ENCODE measurements around the gene ANKLE2.
"Not testable (repeated sequence)": the region's sequence is repeated elsewhere in the genome, so short reads cannot be mapped to it uniquely, and the experiment has no call there.

The ANKLE2 gene

GRCh38 chr12:132717531-132718387, 43.9 kb downstream of the ANKLE2 start:
- DNase-seq, result no peak

DNA sequence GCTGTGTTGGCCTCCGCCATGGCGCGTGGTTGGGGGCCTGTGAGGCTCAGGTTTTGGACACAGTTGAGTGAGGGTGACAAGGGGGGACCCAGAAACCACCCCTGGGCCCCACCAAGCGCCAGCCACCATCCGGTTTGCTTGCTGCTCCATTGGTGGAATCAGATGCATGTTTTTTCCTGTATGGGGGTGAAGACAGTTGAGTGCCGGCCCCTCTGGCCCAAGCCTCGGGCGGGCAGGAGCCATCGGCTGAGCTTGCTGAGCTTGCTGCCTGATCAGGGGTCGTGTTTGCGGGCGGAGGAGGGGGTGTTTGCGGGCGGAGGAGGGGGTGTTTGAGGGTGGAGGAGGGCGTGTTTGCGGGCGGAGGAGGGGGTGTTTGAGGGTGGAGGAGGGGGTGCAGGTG, 44.6 kb downstream of the ANKLE2 start:
- no peak for DNase-seq

- no peak for DNase-seq
These were observed 45.3 kb downstream of the ANKLE2 start for GRCh38 chr12:132716356-132716755.

GRCh38 chr12:132715874-132716273, 45.8 kb downstream of the ANKLE2 start:
- no peak for DNase-seq

DNA sequence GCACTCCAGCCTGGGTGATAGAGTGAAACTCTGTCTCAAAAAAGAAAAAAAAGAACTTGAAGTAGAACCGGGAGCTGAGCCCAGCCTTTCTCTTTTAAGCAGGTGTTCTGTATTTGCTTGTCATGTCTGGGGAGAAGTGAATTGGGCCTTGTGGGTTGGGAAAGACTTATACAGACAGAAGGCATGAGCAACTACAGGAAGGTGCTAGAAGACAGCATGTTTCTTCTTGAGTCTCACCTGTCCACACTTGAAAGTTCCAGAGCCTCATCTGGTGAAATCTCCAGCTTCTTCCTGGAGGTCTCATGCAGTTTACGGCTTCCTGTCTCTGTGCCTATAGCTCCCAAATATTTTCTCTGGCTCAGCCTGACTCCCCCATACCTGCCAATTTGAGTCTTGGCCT, 48.5 kb downstream of the ANKLE2 start:
- no peak for DNase-seq

- DNase-seq, result no peak
These were observed 50.4 kb downstream of the ANKLE2 start for GRCh38 chr12:132711080-132711843.

DNA sequence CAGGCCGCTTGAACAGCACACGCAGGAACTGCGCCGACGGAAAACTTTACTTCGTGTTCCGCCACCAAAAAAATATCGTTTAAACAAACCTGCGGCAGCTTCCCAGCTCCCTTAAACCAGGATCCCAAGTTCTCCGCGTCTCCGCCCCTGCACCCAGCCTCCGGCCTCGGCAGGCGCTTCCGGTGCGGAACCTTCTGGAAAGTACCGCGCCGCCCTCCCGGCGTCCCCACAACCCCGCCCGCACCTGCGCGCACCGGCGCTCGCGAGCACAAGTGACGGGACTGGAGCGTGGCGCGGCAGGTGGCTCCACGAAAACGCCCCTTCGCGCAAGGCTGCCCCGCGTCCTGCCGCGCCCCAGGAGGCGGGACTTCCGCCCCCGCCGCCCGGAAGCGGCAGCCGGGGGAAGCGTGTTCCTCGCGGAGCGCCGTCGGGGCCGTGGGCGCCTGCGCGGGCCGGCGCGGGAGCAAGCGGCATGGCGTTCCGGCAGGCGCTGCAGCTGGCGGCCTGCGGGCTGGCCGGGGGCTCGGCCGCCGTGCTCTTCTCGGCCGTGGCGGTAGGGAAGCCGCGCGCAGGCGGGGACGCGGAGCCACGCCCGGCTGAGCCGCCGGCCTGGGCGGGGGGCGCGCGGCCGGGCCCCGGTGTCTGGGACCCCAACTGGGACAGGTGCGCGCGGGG, 51.1 kb downstream of the ANKLE2 start, which contains the start of gene PGAM5:
Gene PGAM5, plus strand, starts transcription at position 438 of the 675 bp plus-strand sequence. Its CDS starts 35 bp downstream, at position 473.
- DNase-seq, result peak; percentile 84

GRCh38 chr12:132710043-132710404, 51.6 kb downstream of the ANKLE2 start:
- no peak for DNase-seq

DNA sequence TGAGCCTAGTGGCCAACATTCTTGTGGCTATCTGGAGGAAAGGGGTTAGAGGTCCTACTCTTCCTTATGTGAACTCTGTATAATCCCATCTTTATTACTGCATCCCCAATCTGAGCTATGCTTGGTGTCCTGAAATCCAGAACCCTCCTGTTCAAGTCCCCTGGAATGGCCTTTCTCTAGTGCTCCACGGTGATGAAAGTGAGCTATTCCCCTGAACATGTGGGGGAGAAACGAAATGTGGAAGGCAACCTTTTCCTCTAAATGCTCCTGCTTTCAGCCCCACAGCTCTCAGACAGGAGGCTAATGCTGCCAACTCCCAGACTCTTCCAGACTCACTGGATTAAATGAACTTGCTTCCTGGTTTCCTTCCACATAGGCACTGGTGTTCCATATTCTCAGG, 53.5 kb downstream of the ANKLE2 start:
- no peak for DNase-seq

DNA sequence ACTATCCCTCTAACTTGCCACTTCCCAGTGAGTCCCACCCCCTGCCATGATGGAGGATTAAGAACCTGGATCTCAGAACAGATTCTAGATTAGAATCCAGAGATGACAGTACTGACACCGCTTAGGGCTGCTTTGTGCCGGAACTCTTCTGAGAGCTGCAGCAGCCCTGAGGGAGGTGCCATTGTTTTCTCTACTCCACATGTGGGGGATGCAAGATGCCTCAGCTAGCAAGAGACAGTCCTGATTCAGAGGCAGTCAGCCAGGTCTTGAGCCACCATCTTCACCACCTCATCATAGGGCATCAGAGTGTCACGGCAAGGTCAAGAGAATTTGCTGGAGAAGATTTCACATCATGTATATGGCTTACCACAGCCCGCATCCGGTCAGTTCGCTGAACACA, 54.4 kb downstream of the ANKLE2 start:
- no peak for DNase-seq

DNA sequence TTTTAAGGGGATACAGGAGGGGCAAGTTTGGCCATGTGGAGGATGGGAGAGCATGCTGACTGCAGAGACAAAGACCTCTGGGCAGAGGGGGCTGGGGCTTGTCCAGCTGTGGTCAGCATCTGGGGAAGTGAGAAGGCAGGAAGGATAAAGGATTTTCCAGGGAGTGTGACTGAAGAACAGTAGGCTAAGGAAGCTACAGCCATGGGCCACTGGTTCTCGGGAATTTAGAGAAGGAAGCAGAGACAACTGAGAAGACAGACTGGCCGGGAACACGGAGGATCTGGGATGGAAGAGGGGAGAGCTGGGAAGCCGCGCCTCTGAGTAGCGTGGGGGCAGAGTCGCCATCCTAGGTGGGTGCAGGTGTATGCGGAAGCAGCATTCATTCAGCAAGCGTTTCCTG, 58.0 kb downstream of the ANKLE2 start:
- DNase-seq, result no peak

GRCh38 chr12:132702640-132703039, 59.0 kb downstream of the ANKLE2 start:
- DNase-seq, result no peak

- no peak for DNase-seq
These were observed 61.3 kb downstream of the ANKLE2 start for GRCh38 chr12:132700212-132700822.

- no peak for DNase-seq
These were observed 63.3 kb downstream of the ANKLE2 start for GRCh38 chr12:132698341-132698740.

DNA sequence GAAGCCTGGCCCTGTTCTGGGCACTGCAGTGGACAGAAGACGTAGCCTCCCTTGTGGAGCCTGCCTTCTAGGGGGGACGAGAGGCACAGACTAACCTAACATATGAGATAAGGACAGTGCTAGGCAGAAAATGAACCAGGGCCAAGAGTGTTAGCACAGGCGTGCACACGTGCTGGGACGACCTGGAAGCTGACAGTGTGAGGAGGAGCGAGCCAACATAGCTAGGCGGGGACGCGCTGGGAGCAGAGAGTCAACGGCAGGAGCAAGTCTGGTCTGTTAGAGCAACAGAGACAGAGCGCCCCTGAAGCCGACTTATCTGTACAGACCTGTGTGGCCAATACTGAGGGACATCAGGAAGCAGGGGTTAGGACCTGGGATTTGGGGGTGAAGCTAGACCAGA, 66.2 kb downstream of the ANKLE2 start:
- no peak for DNase-seq

DNA sequence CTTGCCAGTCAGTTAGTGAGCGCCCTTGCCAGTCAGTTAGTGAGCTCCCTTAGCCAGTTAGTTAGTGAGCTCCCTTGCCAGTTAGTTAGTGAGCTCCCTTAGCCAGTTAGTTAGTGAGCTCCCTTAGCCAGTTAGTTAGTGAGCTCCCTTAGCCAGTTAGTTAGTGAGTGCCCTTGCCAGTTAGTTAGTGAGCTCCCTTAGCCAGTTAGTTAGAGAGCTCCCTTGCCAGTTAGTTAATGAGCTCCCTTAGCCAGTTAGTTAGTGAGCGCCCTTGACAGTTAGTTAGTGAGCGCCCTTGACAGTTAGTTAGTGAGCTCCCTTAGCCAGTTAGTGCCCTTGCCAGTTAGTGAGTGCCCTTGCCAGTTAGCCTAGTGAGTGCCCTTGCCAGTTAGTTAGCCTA, 66.7 kb downstream of the ANKLE2 start:
- not testable (repeated sequence) for DNase-seq

GRCh38 chr12:132692030-132692429, 69.6 kb downstream of the ANKLE2 start:
- not testable (repeated sequence) for DNase-seq

GRCh38 chr12:132690112-132690511, 71.5 kb downstream of the ANKLE2 start:
- no peak for DNase-seq

- no peak for DNase-seq
These were observed 72.4 kb downstream of the ANKLE2 start for GRCh38 chr12:132689227-132689626.

- peak; percentile 98 for DNase-seq
These were observed 74.1 kb downstream of the ANKLE2 start, which contains the start of the genes POLE and PXMP2 for GRCh38 chr12:132687211-132688164. POLE (minus strand) TSS chr12:132687342; CDS start chr12:132687315, 27 bp downstream. PXMP2 (plus strand) TSS chr12:132687587; CDS start chr12:132687671, 84 bp downstream.

DNA sequence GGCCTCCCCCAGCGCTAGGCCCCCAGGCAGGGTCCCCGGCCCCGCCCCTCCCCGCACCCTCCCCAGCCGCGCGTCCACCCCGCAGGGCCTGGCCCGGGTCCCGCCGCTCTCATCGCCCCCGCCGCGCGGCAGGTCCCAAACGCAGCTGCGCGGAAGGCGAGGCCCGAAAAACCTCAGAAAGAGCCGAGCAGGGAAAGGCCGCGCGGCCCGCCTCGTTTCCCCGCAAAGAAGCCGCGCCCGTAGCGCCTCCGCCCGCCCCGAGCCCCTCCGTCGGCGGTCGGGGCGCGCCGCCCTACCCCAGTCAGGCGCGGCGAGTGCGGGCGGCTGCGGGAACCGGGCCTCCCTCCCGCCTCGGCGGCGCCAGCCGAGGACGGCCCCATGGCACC, 74.8 kb downstream of the ANKLE2 start:
- peak; percentile 43 for DNase-seq

DNA sequence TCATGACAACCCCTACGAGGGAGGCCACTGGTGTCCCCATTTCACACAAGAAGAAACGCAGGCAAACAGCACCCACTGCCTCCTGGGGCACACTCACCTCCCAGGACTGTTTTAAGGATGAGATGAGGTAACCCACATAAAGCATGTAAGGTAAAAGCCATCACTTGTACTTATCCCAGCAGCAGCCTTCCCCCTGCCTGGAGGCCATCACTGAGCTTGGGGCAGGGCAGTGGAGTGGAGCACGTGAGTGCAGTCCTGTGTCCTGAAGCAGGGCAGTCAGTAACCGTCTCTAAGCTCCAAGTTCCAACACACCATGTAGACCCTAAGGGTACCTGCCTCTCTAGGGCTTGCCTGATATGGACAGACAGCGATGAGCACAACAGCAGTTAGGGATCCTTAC, 76.2 kb downstream of the ANKLE2 start:
- no peak for DNase-seq

Data from 8988T (cell line).